AG10803 (cell line): ENCODE measurements around the gene RAP1GDS1.
A peak's percentile ranks its signal among the peaks of the same experiment; 100 is the strongest.
"Not testable (repeated sequence)": the region's sequence is repeated elsewhere in the genome, so short reads cannot be mapped to it uniquely, and the experiment has no call there.

Experiments used
- DNase-seq: peaks from one replicate; pipeline ENCODE4 v3.0.0; 2010; ENCODE audit warnings: low read depth
- H3K4me3 ChIP-seq: 2 replicates; pipeline ENCODE4 v1.5.1; 2011; ENCODE audit warnings: mild to moderate bottlenecking, low read length, control low read depth
- TF ChIP-seq, protein P1 (sequence below): conservative IDR thresholded peaks from 2 replicates; pipeline ENCODE4 v1.5.1; 2011; ENCODE audit warnings: mild to moderate bottlenecking, low read length, control low read depth, inconsistent platforms

The RAP1GDS1 gene

DNA sequence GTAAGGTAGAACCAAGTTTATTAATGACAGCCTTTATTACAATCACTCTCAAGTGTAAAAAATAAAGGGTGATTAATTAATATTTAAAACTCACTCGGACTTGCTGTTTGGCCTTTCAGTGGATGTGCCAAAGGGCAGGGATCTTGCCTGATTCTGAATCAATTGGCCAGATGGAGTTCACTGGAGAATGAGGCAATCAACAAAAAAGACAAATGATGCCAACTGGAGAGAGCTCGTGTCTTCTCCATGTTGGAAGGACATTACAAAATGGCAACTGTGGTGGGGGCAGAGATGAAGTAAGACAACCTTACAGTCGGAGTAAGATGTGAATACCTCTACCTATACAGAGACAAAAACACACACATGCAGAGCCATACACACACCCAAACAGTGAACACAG lies 209.2 kb downstream of the RAP1GDS1 start:
- H3K4me3 ChIP-seq = no peak overlapping the region
- TF ChIP-seq, protein P1, sequence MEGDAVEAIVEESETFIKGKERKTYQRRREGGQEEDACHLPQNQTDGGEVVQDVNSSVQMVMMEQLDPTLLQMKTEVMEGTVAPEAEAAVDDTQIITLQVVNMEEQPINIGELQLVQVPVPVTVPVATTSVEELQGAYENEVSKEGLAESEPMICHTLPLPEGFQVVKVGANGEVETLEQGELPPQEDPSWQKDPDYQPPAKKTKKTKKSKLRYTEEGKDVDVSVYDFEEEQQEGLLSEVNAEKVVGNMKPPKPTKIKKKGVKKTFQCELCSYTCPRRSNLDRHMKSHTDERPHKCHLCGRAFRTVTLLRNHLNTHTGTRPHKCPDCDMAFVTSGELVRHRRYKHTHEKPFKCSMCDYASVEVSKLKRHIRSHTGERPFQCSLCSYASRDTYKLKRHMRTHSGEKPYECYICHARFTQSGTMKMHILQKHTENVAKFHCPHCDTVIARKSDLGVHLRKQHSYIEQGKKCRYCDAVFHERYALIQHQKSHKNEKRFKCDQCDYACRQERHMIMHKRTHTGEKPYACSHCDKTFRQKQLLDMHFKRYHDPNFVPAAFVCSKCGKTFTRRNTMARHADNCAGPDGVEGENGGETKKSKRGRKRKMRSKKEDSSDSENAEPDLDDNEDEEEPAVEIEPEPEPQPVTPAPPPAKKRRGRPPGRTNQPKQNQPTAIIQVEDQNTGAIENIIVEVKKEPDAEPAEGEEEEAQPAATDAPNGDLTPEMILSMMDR = no peak
- no peak for DNase-seq

GRCh38 chr4:98470831-98471230 lies 209.6 kb downstream of the RAP1GDS1 start:
- H3K4me3 ChIP-seq = no peak overlapping the region
- no peak for DNase-seq

DNA sequence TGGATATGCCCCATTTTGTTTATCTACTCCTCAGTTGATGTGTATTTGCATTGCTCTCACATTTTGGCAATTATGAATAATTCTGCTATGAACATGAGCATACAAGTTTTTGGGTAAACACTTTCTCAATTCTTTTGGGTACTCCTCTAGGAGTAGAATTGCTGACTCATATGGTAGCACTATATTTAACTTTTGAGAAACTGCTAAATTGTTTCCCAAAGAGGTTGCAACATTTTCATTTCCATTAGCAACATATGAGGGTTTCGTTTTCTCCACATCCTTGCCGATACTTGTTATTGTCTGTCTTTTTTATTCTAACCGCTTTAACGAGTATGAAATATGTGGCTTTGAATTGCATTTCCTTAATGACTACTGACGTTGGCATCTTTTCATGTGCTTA lies 211.9 kb downstream of the RAP1GDS1 start:
- DNase-seq = peak; percentile 44
- TF ChIP-seq, protein P1 = no peak
- no peak overlapping the region for H3K4me3 ChIP-seq

More at GRCh38 chr4:98470831-98471230, 209.6 kb downstream of the RAP1GDS1 start:
- TF ChIP-seq, protein P1 = no peak

DNA sequence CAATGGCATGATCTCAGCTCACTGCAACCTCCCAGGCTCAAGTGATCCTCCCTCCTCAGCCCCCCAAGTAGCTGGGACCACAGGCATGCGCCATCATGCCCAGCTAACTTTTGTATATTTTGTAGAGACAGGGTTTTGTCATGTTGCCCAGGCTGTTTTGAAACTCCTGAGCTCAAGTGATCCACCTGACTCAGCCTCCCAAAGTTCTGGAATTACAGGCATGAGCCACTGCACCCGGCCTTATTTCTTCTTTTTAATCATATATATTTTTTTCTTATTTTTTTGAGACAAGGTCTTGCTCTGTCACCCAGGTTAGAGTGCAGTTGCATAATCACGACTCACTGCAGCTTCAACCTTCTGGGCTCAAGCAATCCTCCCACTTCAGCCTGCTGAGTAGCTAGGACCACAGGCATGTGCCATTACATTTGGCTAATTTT lies 213.2 kb downstream of the RAP1GDS1 start:
- DNase-seq = peak; percentile 92
- TF ChIP-seq, protein P1 = no peak
- no peak overlapping the region for H3K4me3 ChIP-seq

DNA sequence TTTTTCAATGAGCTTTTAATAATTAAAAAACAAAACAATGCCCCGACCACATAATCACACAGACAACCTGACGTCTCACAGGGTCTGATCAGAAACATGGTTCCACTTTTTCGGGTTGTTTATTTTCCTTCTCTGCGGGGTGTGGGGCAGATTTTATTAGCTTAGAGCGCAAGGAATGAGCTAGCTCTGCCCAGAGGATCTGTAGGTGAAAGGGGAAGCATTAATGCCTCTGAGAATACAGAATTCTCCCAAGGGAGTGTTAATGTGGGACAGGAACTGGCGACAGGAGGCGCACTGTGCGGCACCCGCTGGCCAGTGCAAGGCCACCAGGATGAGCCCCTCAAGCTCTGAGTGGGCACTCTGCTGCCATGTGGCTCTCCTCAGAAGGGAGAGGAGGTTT lies 215.7 kb downstream of the RAP1GDS1 start:
- no peak for DNase-seq
- H3K4me3 ChIP-seq = no peak overlapping the region
- TF ChIP-seq, protein P1 = no peak

DNA sequence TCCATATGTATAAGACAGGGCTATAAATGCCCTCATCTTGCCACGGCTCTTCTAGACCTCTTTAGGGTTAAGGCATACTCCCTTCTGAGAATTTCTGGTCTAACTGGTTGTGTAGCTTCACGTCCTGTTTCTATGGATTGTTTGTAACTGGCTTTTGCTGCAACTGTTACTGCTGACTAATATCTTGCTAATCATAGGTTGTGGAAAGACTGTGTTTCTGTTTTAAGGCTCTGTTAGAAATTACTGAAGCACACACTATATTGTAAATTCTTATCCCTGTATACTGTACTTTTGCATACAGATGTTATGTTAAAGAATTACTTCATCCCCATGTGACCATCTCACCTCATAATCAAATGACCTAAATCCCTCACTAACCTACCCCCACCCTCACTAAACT lies 218.4 kb downstream of the RAP1GDS1 start:
- H3K4me3 ChIP-seq, DNase-seq: not testable (repeated sequence)

DNA sequence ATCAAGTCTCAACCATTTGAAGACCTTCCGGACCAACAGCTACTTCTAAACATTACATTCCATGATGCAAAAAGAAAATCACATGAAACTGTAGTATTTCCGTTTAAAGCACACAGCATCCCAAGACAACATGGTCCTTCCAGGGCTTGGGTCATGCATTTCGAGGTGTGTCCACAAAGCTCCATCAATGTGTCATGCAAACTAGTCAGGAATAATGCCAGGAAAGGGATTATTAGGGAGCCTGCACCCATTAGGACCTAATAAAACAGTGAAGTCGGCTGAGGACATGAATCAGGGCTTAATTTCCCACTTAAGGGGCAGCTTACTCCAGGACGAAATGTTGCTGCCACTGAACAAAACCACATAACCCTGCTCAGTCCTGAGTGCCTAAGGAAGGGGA lies 219.4 kb downstream of the RAP1GDS1 start:
- H3K4me3 ChIP-seq = no peak overlapping the region
- TF ChIP-seq, protein P1 = no peak
- no peak for DNase-seq

- no peak for DNase-seq
- H3K4me3 ChIP-seq = no peak overlapping the region
- TF ChIP-seq, protein P1 = no peak
These were observed 220.0 kb downstream of the RAP1GDS1 start for GRCh38 chr4:98481167-98481566.
